A549 (cell line): Measurements from ENCODE around the gene KCNIP4. TPM values are rescaled to one million over a fixed set of nuclear protein-coding genes. Genes with fewer than 3 reads are reported as not detected.

Source experiments
- ATAC-seq, 2 experiments: fragments of 200-7000 bp in 1 of 2; fragments of >200 bp in 1 of 2; cut with Nextera tagmentation in 1 of 2; cut with Tn5 transposase in 1 of 2; 3 replicates each; pipeline versions ENCODE4 v1.8.0 to v1.9.1; 2018 to 2020; ENCODE audit warnings: mild to moderate bottlenecking in 1 of 2, moderate library complexity in 1 of 2
- CTCF ChIA-PET: fragments of 300-600 bp; sonication (Branson Sonifier 250); formaldehyde crosslinking; extraction: SDS; loops from one replicate; lab custom pipeline; 2021; ENCODE audit warnings: antibody characterized with exemption, inconsistent platforms; lab: Yijun Ruan, JAX
- POLR2A ChIA-PET: fragments of 350-600 bp; formaldehyde crosslinking; extraction: SDS; loops from one replicate; lab custom pipeline; 2021; ENCODE audit warnings: antibody characterized with exemption, inconsistent platforms; lab: Yijun Ruan, JAX
- DNase-seq, 2 experiments: peaks; one replicate each; pipeline versions ENCODE4 v3.0.0 to v3.0.0-alpha.2; 2011 to 2016; ENCODE audit warnings: low read depth in 1 of 2, low spot score in 1 of 2
- FAIRE-seq: peaks from 2 replicates; lab custom pipeline; 2011; peaks lifted over from hg19 to GRCh38; lab: Jason Lieb, UNC
- H3K27ac ChIP-seq, 2 experiments: fragments of >200 bp; sonication (Bioruptor Twin); formaldehyde crosslinking; 3 replicates each; pipeline ENCODE4 v1.5.1; 2016 to 2017
- H3K4me1 ChIP-seq: fragments of >200 bp; sonication (Bioruptor Twin); formaldehyde crosslinking; 3 replicates; pipeline ENCODE4 v1.6.1; 2016
- H3K4me2 ChIP-seq: fragments of >200 bp; sonication (Bioruptor Twin); formaldehyde crosslinking; 3 replicates; pipeline ENCODE4 v1.6.1; 2016
- H3K4me3 ChIP-seq: fragments of >200 bp; sonication (Bioruptor Twin); formaldehyde crosslinking; 3 replicates; pipeline ENCODE4 v1.5.1; 2016
- H3K9me3 ChIP-seq: fragments of >200 bp; sonication (Bioruptor Twin); formaldehyde crosslinking; 3 replicates; pipeline ENCODE4 v1.6.1; 2016
- CBX8 ChIP-seq: fragments of 200-600 bp; sonication (generic); IDR thresholded peaks from 2 replicates; pipeline ENCODE4 v1.6.1; 2016
- CEBPB ChIP-seq, 2 experiments: fragments of >200 bp in 1 of 2; sonication (Bioruptor Twin) in 1 of 2; formaldehyde crosslinking in 1 of 2; IDR thresholded peaks; 2 replicates each; pipeline ENCODE4 v1.6.1; 2012 to 2016
- EHF ChIP-seq: fragments of 250-450 bp; sonication (Bioruptor Pico); IDR thresholded peaks from 2 replicates; pipeline ENCODE4 v1.5.0; 2020; ENCODE audit warnings: mild to moderate bottlenecking
- EHMT2 ChIP-seq: fragments of 200-600 bp; sonication (generic); IDR thresholded peaks from 2 replicates; pipeline ENCODE4 v1.6.1; 2016; ENCODE audit warnings: antibody characterized with exemption, low read depth, mild to moderate bottlenecking, moderate library complexity
- FOSL2 ChIP-seq, 2 experiments: fragments of 450-650 bp in 1 of 2; fragments of >200 bp in 1 of 2; sonication (Bioruptor Twin) in 1 of 2; formaldehyde crosslinking; IDR thresholded peaks; 2 replicates each; pipeline versions ENCODE4 v1.5.0 to v1.6.1; 2016 to 2020; ENCODE audit warnings: mild to moderate bottlenecking in 1 of 2, moderate library complexity in 1 of 2
- HEYL ChIP-seq: fragments of 250-450 bp; sonication (Bioruptor Pico); IDR thresholded peaks from 2 replicates; pipeline ENCODE4 v1.8.0; 2021; ENCODE audit warnings: mild to moderate bottlenecking, moderate library complexity
- JUNB ChIP-seq: fragments of >200 bp; sonication (Bioruptor Twin); formaldehyde crosslinking; IDR thresholded peaks from 2 replicates; pipeline ENCODE4 v1.6.1; 2016
- KDM1A ChIP-seq: fragments of 200-600 bp; sonication (generic); IDR thresholded peaks from 2 replicates; pipeline ENCODE4 v1.6.1; 2016; ENCODE audit warnings: low read depth, mild to moderate bottlenecking
- MAZ ChIP-seq: fragments of 150-350 bp; IDR thresholded peaks from 2 replicates; pipeline ENCODE4 v1.6.1; 2014; ENCODE audit warnings: antibody characterized with exemption, low read depth, low read length, borderline replicate concordance
- NPAS2 ChIP-seq: fragments of 250-450 bp; sonication (Bioruptor Pico); IDR thresholded peaks from 2 replicates; pipeline ENCODE4 v1.8.0; 2022; ENCODE audit warnings: mild to moderate bottlenecking, moderate library complexity, borderline replicate concordance
- RCOR1 ChIP-seq: fragments of 150-350 bp; IDR thresholded peaks from 2 replicates; pipeline ENCODE4 v1.6.1; 2014; ENCODE audit warnings: antibody characterized with exemption, low read length, low read depth
- TFCP2L1 ChIP-seq: fragments of 250-450 bp; sonication (Bioruptor Pico); IDR thresholded peaks from 2 replicates; pipeline ENCODE4 v1.5.0; 2021; ENCODE audit warnings: mild to moderate bottlenecking
- ZC3H11A ChIP-seq: fragments of 450-650 bp; IDR thresholded peaks from 2 replicates; pipeline ENCODE4 v1.6.1; 2014; ENCODE audit warnings: antibody characterized with exemption, mild to moderate bottlenecking
- WGBS: methylation state at CpG from one replicate; pipeline ENCODE4 v1.1.6; 2017; ENCODE audit errors: missing lambda C conversion rate; 5-methylcytosine and 5-hydroxymethylcytosine counted together
- polyA plus RNA-seq, 4 experiments: library from polyadenylated mRNA; depleted of rRNA in 3 of 4; stranded (reverse); fragments of >200 nt; fragmentation: RNase III in 1 of 4; extraction: RNeasy Plus Mini Kit Qiagen cat#74134 plus additional on column Dnase treatment in 1 of 4; gene quantifications; 2 replicates in 3 of 4; 3 replicates in 1 of 4; pipeline ENCODE4 v1.2.3, GENCODE V29; 2011 to 2017
- TF ChIP-seq, protein P1 (sequence below): fragments of 150-350 bp; IDR thresholded peaks from 2 replicates; pipeline ENCODE4 v1.6.1; 2014; ENCODE audit warnings: low read depth, mild to moderate bottlenecking, low read length
- TF ChIP-seq, protein P2 (sequence below): IDR thresholded peaks from 2 replicates; pipeline ENCODE4 v1.6.1; 2012
- TF ChIP-seq, protein P3 (sequence below): fragments of 250-450 bp; sonication (Bioruptor Pico); IDR thresholded peaks from 2 replicates; pipeline ENCODE4 v1.5.0; 2020; ENCODE audit warnings: low read depth, mild to moderate bottlenecking, moderate library complexity
- TF ChIP-seq, protein P4 (sequence below): fragments of 200-600 bp; sonication (generic); IDR thresholded peaks from 2 replicates; pipeline ENCODE4 v1.6.1; 2016; ENCODE audit warnings: antibody characterized with exemption, mild to moderate bottlenecking, moderate library complexity

Gene KCNIP4
- polyA plus RNA-seq, 2 of the 4 experiments (the other 2 are of a cell fraction), result not detected

DNA sequence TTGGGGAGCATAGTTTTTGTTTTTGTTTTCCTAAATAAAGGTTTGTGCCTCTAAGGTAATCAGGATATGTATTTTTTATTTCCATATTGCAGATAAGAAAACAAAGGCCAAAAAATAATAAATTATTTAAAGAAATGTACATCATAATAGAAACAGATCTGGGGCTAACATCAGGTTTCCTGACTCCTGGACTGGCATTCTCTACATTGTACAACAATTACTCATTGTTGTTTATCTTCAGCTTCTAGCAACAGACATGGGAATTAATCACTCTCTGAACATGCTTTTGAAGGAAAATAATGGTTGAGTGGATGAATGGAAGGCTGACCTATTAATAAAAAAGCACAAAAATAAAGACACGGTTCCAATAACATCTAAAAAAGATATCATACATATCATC lies 146.2 kb downstream of the KCNIP4 start:
- H3K27ac ChIP-seq, result no peak overlapping the region
- 0 out of 3 replicates have a peak, but pooled peaks cover 5% of the 10 kb centered on the region for H3K4me1 ChIP-seq
- no peak for FAIRE-seq
- POLR2A ChIA-PET, result no interaction called here
- CTCF ChIA-PET, result no interaction called here
- 0% methylated on average over 1 of the region's 1 CpG for WGBS
- DNase-seq, result peak; percentile 5 to 10
- ATAC-seq, result peak in 1 of 2 experiments; percentile 58; a peak in 3 of 6 replicates
- peak overlapping the region; percentile 26; the same call in 1 of the 3 replicates for H3K4me2 ChIP-seq
- H3K9me3 ChIP-seq, result no peaks in the 10 kb centered on the region
- no peak overlapping the region for H3K4me3 ChIP-seq
- TF ChIP-seq EHF (no peak), FOSL2 (IDR thresholded peaks at IDR 0.05) (no peak), FOSL2 (CRISPR knock-in tag; IDR thresholded peaks at IDR 0.05) (0 out of 2 replicates have a peak, but pooled peaks have one; percentile 19), HEYL (CRISPR knock-in tag) (no peak), EHMT2 (no peak), TFCP2L1 (no peak), KDM1A (no peak), MAZ (no peak)
- TF ChIP-seq, protein P1, sequence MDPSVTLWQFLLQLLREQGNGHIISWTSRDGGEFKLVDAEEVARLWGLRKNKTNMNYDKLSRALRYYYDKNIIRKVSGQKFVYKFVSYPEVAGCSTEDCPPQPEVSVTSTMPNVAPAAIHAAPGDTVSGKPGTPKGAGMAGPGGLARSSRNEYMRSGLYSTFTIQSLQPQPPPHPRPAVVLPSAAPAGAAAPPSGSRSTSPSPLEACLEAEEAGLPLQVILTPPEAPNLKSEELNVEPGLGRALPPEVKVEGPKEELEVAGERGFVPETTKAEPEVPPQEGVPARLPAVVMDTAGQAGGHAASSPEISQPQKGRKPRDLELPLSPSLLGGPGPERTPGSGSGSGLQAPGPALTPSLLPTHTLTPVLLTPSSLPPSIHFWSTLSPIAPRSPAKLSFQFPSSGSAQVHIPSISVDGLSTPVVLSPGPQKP, result no peak

DNA sequence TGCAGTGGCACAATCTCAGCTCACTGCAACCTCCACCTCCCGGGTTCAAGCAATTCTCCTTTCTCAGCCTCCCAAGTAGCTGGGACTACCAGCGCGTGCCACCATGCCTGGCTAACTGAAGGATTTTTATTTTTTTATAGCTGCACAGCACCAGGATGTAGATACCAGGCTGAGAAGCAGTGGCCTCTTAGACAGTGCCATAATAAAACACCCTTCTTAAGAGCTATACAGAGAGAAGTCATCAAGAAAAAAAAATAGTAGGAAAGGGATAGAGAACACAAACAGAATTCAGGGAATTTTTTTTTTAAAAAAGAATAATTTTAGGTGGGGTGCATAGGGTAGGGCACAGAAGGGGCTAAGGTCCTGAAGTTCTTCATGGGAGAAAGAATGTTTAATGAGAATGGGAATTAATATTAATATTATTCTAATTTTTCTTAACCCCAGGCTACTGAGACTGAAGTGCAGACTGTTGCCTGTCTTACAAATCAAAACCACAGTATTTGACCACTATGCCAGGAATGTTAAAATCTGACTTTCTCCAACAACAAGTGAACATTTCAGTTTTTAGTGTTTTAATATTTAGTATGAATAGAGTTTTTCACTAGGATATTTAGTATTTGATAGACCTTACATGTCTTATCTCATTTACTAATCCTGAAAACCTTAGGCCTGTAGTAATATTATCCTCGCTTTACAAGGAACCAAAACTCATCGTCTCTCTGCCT lies 146.7 kb downstream of the KCNIP4 start:
- H3K9me3 ChIP-seq, result no peaks in the 10 kb centered on the region
- H3K4me2 ChIP-seq, result peak overlapping the region; percentile 26; the same call in 1 of the 3 replicates
- no peak overlapping the region for H3K27ac ChIP-seq
- 73% methylated on average over 5 of the region's 5 CpGs for WGBS
- ATAC-seq (no peak), FAIRE-seq (no peak)
- H3K4me1 ChIP-seq, result 0 out of 3 replicates have a peak, but pooled peaks cover 5% of the 10 kb centered on the region
- TF ChIP-seq JUNB, result no peak
- no peak for TF ChIP-seq ZC3H11A
- TF ChIP-seq, protein P2, sequence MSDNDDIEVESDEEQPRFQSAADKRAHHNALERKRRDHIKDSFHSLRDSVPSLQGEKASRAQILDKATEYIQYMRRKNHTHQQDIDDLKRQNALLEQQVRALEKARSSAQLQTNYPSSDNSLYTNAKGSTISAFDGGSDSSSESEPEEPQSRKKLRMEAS, result no peak
- no peak for TF ChIP-seq NPAS2 (CRISPR knock-in tag)
- TF ChIP-seq RCOR1, result no peak
- no peak for TF ChIP-seq TFCP2L1
- TF ChIP-seq CBX8, result no peak
- TF ChIP-seq, protein P3, sequence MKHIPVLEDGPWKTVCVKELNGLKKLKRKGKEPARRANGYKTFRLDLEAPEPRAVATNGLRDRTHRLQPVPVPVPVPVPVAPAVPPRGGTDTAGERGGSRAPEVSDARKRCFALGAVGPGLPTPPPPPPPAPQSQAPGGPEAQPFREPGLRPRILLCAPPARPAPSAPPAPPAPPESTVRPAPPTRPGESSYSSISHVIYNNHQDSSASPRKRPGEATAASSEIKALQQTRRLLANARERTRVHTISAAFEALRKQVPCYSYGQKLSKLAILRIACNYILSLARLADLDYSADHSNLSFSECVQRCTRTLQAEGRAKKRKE (CRISPR knock-in tag), result no peak
- TF ChIP-seq, protein P4, sequence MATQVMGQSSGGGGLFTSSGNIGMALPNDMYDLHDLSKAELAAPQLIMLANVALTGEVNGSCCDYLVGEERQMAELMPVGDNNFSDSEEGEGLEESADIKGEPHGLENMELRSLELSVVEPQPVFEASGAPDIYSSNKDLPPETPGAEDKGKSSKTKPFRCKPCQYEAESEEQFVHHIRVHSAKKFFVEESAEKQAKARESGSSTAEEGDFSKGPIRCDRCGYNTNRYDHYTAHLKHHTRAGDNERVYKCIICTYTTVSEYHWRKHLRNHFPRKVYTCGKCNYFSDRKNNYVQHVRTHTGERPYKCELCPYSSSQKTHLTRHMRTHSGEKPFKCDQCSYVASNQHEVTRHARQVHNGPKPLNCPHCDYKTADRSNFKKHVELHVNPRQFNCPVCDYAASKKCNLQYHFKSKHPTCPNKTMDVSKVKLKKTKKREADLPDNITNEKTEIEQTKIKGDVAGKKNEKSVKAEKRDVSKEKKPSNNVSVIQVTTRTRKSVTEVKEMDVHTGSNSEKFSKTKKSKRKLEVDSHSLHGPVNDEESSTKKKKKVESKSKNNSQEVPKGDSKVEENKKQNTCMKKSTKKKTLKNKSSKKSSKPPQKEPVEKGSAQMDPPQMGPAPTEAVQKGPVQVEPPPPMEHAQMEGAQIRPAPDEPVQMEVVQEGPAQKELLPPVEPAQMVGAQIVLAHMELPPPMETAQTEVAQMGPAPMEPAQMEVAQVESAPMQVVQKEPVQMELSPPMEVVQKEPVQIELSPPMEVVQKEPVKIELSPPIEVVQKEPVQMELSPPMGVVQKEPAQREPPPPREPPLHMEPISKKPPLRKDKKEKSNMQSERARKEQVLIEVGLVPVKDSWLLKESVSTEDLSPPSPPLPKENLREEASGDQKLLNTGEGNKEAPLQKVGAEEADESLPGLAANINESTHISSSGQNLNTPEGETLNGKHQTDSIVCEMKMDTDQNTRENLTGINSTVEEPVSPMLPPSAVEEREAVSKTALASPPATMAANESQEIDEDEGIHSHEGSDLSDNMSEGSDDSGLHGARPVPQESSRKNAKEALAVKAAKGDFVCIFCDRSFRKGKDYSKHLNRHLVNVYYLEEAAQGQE, result no peak
- TF ChIP-seq, all 56 proteins: peak for 0
- H3K4me3 ChIP-seq, result no peak overlapping the region
- no peak for DNase-seq
- POLR2A ChIA-PET, result no interaction called here
- CTCF ChIA-PET, result no interaction called here

DNA sequence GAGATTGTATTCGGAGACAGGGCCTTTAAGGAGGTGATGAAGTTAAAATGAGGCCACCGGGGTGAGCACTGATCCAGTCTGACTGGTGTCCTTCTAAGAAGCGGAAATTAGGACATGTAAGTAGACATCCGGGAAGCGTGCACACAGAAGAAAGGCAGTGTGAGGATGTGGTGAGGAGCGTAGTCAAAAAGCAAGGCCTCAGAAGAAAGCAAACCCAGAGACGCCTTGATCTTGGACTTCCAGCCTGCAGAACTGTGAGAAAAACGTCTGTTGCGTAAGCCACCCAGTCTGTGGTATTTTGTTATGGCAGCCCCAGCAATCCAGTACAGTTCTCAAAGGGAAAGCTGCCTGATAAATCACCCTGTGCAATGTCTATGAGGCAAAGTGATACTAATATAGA lies 153.5 kb downstream of the KCNIP4 start:
- Histone ChIP-seq H3K4me3 (no peak overlapping the region), H3K27ac (no peak overlapping the region), H3K4me2 (no peak overlapping the region), H3K4me1 (no peaks in the 10 kb centered on the region)
- FAIRE-seq (no peak), ATAC-seq (no peak), DNase-seq (no peak)
- CTCF ChIA-PET, result interaction anchor here (0.6 kb wide), 2 partner anchors 881 to 946 kb away, joined by 3 read pairs; no protein-coding TSS in a partner anchor
- WGBS, result 63% methylated on average over 8 of the region's 9 CpGs
- 0 out of 4 replicates have a peak, but pooled peaks of 1 of the 2 experiments have one; percentile 4 for TF ChIP-seq CEBPB (IDR thresholded peaks at IDR 0.05)
- TF ChIP-seq, protein P3 (CRISPR knock-in tag), result no peak
- TF ChIP-seq, all 56 proteins: peak for 1
- no peaks in the 10 kb centered on the region for H3K9me3 ChIP-seq
- POLR2A ChIA-PET, result no interaction called here
